Measurements from ENCODE around the gene CDC42SE2.
"Not testable (repeated sequence)": the region's sequence is repeated elsewhere in the genome, so short reads cannot be mapped to it uniquely, and the experiment has no call there.

The CDC42SE2 gene

DNA sequence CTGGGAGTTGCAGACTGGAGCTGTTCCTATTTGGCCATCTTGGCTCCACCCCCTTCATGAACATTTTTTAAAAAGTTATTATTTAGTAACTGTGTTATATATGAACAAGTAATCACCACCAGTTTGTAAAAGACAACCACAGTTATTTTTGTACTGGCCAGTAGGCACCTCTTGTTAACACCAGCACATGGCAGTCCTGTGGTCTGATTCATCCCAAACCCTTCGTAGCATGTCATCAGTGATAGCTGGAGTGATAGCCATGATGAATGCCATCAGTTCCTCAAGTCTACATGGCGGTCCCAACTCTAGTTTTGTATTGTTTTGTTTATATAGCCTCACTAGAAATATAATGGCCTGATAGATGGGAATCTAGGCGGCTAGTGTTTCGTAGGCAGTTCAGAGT is 74.2 kb downstream of the CDC42SE2 start:
- CTCF ChIA-PET = interaction anchor here (0.6 to 1.5 kb wide), 4 partner anchors 8 to 36 kb away, joined by 3 read pairs; no protein-coding TSS in a partner anchor
- POLR2A ChIA-PET = no interaction called here
- no peak for DNase-seq (ENCODE audit: extremely low spot score)
- TF ChIP-seq, protein P1, sequence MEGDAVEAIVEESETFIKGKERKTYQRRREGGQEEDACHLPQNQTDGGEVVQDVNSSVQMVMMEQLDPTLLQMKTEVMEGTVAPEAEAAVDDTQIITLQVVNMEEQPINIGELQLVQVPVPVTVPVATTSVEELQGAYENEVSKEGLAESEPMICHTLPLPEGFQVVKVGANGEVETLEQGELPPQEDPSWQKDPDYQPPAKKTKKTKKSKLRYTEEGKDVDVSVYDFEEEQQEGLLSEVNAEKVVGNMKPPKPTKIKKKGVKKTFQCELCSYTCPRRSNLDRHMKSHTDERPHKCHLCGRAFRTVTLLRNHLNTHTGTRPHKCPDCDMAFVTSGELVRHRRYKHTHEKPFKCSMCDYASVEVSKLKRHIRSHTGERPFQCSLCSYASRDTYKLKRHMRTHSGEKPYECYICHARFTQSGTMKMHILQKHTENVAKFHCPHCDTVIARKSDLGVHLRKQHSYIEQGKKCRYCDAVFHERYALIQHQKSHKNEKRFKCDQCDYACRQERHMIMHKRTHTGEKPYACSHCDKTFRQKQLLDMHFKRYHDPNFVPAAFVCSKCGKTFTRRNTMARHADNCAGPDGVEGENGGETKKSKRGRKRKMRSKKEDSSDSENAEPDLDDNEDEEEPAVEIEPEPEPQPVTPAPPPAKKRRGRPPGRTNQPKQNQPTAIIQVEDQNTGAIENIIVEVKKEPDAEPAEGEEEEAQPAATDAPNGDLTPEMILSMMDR (IDR thresholded peaks at IDR 0.05; ENCODE audit: control extremely low read depth, extremely low read depth, low read depth, missing control alignments) = no peak

DNA sequence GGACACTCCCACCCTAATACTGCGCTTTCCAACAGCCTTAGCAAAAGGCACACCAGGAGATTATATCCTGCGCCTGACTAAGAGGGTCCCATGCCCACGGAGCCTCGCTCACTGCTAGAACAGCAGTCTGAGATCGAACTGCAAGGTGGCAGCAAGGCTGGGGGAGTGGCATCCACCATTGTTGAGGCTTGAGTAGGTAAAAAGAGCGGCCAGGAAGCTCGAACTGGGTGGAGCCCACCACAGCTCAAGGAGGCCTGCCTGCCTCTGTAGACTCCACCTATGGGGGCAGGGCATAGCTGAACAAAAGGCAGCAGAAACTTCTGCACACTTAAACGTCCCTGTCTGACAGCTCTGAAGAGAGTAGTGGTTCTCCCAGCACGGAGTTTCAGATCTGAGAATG is 80.4 kb downstream of the CDC42SE2 start:
- DNase-seq (ENCODE audit: extremely low spot score); POLR2A ChIA-PET: not testable (repeated sequence)
- CTCF ChIA-PET = interaction anchor here (1.2 kb wide), 1 partner anchor 11 kb away, joined by 3 read pairs; no protein-coding TSS in a partner anchor

DNA sequence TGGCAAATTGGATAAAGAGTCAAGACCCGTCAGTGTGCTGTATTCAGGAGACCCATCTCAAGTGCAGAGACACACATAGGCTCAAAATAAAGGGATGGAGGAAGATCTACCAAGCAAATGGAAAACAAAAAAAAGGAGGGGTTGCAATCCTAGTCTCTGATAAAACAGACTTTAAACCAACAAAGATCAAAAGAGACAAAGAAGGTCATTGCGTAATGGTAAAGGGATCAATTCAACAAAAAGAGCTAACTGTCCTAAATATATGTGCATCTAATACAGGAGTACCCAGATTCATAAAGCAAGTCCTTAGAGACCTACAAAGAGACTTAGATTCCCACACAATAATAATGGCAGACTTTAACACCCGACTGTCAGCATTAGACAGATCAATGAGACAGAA is 82.4 kb downstream of the CDC42SE2 start:
- DNase-seq (ENCODE audit: extremely low spot score); CTCF ChIA-PET; POLR2A ChIA-PET: not testable (repeated sequence)

DNA sequence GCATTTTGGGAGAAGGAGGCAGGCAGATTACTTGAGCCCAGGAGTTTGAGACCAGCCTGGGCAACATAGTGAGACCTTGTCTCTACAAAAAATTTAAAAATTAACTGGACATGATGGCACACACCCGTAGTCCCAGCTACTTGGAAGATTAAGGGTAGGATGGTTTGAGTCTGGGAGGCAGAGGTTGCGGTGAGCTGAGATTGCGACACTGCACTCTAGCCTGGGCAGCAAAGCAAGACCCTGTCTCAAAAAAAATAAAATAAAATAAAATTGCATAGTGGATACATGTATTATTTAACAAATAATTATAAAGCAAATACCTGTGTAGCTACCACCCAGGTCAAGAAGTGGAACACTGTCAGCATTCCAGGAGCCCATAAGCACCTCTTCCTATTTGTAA is 90.1 kb downstream of the CDC42SE2 start:
- DNase-seq (ENCODE audit: extremely low spot score) = no peak
- TF ChIP-seq, protein P1 (IDR thresholded peaks at IDR 0.05; ENCODE audit: control extremely low read depth, extremely low read depth, low read depth, missing control alignments) = no peak
- ChIA-PET POLR2A (no interaction called here), CTCF (no interaction called here)

DNA sequence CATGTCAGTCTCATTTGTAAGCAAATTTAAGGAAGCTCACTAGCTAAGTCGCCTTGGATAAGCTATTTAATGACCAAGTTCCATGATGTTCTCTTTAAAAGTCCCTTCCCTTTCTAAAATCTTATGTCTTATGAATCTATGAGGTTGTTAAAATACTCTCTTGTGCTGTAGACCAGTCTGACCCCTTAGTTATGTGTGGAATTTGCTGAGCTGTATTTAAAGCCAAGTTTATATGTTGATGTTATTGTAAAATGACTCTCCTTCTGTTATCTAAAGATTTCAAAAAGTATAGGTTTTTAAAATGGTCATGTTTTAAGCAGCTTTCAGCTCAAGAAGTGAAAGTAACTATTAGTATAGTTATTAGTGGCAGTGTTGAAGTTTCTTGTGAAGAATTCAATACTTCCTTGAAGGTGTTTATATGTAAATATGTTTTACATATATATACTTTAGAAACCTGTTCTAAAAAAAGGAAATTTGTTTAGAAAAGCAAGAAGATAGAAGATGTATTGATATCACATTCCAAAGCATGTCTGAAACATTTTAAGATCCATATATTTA is 92.2 kb downstream of the CDC42SE2 start:
- CTCF ChIA-PET = interaction anchor here (0.8 to 2.4 kb wide), 5 partner anchors 9 to 91 kb away, joined by 3 to 5 read pairs (median 4); partner anchors contain the start of gene CDC42SE2
- DNase-seq (ENCODE audit: extremely low spot score) = no peak
- TF ChIP-seq, protein P1 (IDR thresholded peaks at IDR 0.05; ENCODE audit: control extremely low read depth, extremely low read depth, low read depth, missing control alignments) = no peak
- POLR2A ChIA-PET = interaction anchor here (0.6 kb wide), 1 partner anchor 83 kb away, joined by 4 read pairs; no protein-coding TSS in a partner anchor

DNA sequence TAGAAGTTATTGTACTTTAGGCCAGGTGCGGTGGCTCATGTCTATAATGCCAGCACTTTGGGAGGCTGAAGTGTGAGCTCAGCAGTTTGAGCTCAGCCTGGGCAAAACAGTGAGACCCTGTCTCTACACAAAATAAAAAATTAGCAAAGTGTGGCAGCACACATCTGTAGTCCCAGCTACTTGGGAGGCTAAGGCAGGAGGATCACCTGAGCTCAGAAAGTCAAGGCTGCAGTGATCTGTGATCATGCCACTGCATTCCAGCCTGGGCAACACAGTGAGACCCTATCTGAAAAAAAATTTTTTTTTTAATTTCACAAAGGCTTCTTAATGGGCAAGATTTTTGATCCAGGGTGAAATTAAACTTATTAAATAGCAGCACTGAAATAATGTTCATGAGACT is 92.8 kb downstream of the CDC42SE2 start:
- ChIA-PET POLR2A (interaction anchor here (0.6 to 1.0 kb wide), 2 partner anchors 15 to 83 kb away, joined by 4 to 5 read pairs; no protein-coding TSS in a partner anchor), CTCF (interaction anchor here (0.8 to 2.4 kb wide), 4 partner anchors 8 to 92 kb away, joined by 4 to 5 read pairs (median 4); partner anchors contain the start of gene CDC42SE2)
- TF ChIP-seq, protein P1 (IDR thresholded peaks at IDR 0.05; ENCODE audit: control extremely low read depth, extremely low read depth, low read depth, missing control alignments) = no peak
- DNase-seq (ENCODE audit: extremely low spot score) = no peak

DNA sequence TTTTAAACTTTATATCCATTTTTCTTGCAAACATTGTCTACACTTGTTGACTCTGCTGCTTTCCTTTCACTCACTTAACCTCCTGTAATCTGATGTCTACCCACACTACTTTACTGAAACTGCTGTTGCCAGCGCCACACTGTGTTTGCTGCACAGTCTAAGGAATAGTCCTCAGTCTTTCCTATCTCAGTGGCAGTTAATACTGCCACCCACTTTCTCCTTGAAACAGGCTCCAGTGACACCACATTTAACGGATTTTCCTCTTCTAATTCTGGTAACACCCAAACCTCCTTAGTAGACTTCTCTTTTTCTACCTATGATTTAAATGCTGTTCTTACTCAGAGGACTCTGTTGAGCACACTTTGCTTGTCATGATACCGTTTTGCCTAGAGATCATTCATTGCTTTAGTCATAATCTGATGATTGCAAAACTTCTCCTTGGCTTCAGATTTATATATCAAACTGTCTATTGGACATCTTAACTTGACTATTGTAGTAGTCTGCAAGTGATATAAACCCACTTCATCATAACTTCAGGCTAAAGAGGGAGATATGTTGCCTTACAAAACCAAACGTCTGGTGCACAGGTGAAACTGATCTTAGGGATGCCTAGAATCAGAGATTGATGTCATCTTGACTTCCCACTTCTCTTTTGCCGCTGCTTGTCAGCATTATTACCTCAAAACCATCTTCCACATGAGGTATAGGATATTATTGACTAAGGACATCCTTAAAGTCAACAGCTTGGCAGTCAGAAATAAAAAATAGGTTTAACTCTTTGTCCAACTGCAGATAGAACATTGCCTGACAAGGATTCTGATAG is 94.1 kb downstream of the CDC42SE2 start:
- ChIA-PET CTCF (interaction anchor here (0.7 to 0.9 kb wide), 2 partner anchors 11 to 17 kb away, joined by 3 read pairs; no protein-coding TSS in a partner anchor), POLR2A (no interaction called here)
- no peak for DNase-seq (ENCODE audit: extremely low spot score)
- TF ChIP-seq, protein P1 (IDR thresholded peaks at IDR 0.05; ENCODE audit: control extremely low read depth, extremely low read depth, low read depth, missing control alignments) = peak; percentile 21
